Naive thymus-derived CD4-positive, alpha-beta T cell (primary cell): Measurements from ENCODE around the gene ZNF723. TPM values are rescaled to one million over a fixed set of nuclear protein-coding genes. Genes with fewer than 3 reads are reported as not detected.

ENCODE experiments used
- polyA plus RNA-seq, 2 donors: library from polyadenylated mRNA; unstranded; fragments of 300-500 nt; fragmentation: Illumina TruSeq; gene quantifications; one replicate each; pipeline ENCODE4 v1.2.3, GENCODE V29; 2021
- total RNA-seq, 6 experiments: library from RNA in 5 of 6; stranded (reverse) in 5 of 6; gene quantifications; 1 replicate in 5 of 6; 2 replicates in 1 of 6; pipeline ENCODE4 v1.2.3 and lab custom pipeline; 2021 to 2026

ZNF723 gene
- total and polyA plus RNA-seq, 7 experiments from 2014 or later = not detected

Other genes with a start within 250 kb of the ZNF723 start
- under 1 TPM; 0.17 to 0.84 (median 0.74) TPM for gene ZNF492, start 198.0 kb upstream of the ZNF723 start, total RNA-seq
- gene ZNF492, start 198.0 kb upstream of the ZNF723 start, polyA plus RNA-seq = under 1 TPM; 0.24 to 0.32 TPM
- not detected for gene ZNF99, start 48.1 kb upstream of the ZNF723 start, total RNA-seq
- gene ZNF99, start 48.1 kb upstream of the ZNF723 start, polyA plus RNA-seq = not detected
- gene ZNF728, start 170.9 kb downstream of the ZNF723 start, total RNA-seq = not detected
- gene ZNF728, start 170.9 kb downstream of the ZNF723 start, polyA plus RNA-seq = not detected